Activated CD8-positive, alpha-beta memory T cell treated with anti-CD3 and anti-CD28 coated beads, Interleukin-2, amount 50 U/mL, for 24 hours (primary cell): Measurements from ENCODE around the gene ABCC10.
"Not testable (repeated sequence)": the region's sequence is repeated elsewhere in the genome, so short reads cannot be mapped to it uniquely, and the experiment has no call there.

Experiments used
- DNase-seq: peaks from one replicate; pipeline ENCODE4 v3.0.0-alpha.2; 2020; ENCODE audit errors: extremely low read depth

The ABCC10 gene

GRCh38 chr6:43495409-43495941 lies 68.1 kb downstream of the ABCC10 start:
- no peak for DNase-seq

GRCh38 chr6:43496370-43497128 lies 69.2 kb downstream of the ABCC10 start:
- no peak for DNase-seq

GRCh38 chr6:43497129-43497396 lies 69.7 kb downstream of the ABCC10 start:
- no peak for DNase-seq

- DNase-seq, result no peak
Observed at GRCh38 chr6:43497689-43498088, 70.3 kb downstream of the ABCC10 start.

- DNase-seq, result not testable (repeated sequence)
Observed at GRCh38 chr6:43498291-43498690, 71.0 kb downstream of the ABCC10 start.

GRCh38 chr6:43499028-43499815 lies 71.9 kb downstream of the ABCC10 start:
- no peak for DNase-seq
